GM21390 (cell line): ENCODE results near the gene DLK1.

Experiments
- ATAC-seq: cut with Tn5 transposase; IDR thresholded peaks from one replicate; pipeline ENCODE4 v1.9.1; 2021; ENCODE audit not compliant: unreplicated experiment

Gene DLK1

DNA sequence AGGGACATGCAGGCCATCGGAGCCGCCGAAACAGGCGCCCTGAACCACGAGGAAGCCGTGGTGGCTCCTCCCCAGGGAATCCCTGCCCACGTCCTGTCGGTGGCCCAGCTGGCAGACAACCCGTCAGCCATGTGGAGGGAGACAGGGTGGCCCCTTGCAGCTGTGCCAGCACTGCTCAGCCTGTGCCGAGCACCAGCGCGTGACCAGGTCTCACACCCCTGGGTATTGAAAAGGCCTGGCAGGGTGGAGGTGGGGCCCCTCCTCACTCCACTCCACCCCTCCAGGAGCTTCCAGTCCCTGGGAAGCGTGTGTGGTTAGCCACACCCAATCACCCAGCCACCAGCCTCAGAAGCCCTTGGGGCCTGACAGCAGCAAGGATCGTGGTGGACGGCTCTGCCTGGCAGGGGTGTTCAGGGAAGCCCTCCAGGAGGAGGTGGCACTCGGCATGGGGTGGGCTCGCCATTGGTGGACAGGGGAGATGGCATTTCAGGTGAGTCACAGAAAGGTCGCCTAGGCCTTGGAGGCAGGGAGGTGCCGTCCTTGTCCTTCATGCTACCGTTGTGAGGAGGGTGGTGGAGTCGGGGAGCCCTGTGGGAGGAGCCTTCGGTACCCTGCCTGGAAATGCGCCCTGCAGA, 12.3 kb upstream of the DLK1 start:
- ATAC-seq = no peak

DNA sequence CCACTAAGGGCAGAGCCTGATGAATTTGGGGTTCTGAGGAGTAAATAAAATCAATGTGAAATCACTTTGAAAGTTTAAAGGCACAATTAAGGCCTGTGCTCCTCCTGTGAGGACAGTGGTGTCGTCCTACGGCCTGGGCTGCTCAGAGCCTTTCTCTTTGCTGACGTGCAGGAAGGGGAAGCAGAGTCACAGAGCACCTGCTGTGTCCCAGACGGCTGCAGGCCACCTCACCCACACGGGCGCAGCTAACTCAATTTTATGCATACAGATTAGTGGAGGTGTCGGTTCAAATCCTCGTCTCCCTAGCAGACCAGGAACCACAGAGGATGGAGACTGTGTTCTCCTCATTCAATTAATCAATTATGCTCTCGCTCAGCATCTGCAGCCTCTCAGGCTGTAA, 11.4 kb upstream of the DLK1 start:
- no peak for ATAC-seq

DNA sequence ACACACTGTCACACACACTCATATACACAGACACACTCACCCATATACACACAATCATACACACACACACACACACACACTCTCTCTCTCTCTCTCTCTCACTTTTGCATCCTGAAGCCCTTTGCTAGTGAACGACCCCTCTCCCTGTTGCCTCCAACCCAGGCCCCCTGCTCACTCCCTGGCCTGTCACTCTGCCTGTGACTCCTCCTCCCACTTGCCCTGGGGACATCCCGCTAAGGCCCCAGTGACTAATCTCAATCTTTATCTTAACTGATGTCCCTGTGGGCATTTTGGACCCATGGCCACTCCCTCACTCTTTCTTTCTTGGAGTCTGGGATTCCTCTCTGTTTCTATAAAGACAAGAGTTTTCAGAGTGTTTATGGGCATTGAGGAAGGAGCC, 10.9 kb upstream of the DLK1 start:
- ATAC-seq = no peak

DNA sequence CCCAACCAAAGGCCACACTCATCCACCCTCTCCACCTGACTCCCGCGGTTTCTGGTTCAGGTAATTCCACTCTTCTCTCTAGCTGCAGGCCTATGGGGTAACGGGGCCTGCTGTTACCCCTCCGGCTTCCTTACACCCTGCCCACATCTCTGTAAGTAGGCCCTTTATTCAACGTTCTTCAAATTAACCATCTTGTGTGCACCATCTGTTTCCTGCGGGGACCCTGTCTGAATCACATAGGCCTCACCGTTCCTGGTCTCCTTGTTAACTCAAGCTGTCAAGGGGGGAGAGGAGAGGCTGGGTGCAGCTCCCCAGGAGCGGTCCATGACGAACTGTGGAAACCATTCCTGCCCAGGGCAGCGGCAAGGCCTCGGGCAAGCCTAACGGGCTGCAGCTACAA, 9.3 kb upstream of the DLK1 start:
- no peak for ATAC-seq

DNA sequence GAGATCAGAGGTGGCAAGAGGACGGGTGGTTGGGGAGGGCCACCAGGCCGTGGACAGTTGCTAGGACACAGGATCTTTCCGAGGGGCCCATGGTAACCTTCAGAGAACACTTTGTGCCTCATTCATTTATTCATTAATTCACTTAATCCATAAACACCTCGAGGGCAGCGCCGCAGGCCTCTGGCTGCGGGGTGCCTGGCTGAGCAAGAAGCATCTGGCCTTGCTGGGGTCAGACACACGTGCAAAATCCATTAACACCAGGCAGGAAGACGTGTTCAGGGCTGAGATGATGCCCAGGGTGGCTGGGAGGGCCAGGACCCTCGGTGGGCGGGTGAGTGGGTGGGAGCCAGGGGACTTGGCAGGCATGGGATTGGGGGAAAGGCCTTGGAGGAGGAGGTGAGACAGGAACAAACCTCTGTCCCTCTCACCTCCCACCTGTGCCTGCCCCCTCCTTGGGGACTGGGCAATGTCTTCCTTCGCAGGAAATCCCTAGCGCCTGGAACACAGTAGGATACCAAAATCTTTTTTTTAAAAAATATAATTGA, 6.6 kb upstream of the DLK1 start:
- ATAC-seq = no peak

DNA sequence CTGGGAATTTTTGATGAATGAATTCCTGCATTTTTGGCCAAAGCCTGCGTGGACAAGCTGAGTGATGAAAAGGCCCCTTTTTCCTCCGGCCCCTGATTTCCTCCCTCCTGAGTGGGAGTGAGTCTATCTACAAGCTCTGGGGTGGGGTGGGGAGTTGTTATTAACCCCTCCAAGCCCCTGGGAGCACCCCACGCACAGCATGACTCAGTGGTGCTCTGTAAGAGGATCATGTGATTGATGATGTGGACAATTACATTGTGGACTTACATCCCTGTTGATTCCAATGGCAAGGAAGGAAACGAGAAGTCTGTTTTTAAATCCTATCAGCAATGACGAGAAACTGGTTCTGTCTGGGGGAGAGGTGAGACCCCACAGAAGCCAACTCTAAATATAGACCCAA, 5.1 kb upstream of the DLK1 start:
- ATAC-seq = no peak

DNA sequence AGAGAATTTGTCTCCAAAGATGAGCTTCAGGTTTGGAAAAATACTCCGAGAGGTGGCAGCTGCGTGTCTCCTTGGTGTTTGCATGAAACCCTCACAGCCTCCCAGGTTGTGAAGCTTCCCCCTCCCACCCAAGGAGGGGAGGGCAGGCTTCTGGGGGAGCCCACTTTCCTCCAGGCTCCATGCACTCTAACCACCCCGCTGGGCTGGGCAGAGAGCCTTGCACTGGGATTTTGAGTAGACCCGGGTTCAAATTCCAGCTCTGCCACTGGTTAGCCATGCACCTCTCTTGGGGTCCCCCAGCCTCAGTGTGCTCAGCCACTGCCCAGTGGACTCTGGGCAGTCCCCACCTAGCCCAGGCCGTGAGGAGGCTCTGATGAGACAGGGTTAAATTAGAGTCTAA, 4.3 kb upstream of the DLK1 start:
- ATAC-seq = no peak

DNA sequence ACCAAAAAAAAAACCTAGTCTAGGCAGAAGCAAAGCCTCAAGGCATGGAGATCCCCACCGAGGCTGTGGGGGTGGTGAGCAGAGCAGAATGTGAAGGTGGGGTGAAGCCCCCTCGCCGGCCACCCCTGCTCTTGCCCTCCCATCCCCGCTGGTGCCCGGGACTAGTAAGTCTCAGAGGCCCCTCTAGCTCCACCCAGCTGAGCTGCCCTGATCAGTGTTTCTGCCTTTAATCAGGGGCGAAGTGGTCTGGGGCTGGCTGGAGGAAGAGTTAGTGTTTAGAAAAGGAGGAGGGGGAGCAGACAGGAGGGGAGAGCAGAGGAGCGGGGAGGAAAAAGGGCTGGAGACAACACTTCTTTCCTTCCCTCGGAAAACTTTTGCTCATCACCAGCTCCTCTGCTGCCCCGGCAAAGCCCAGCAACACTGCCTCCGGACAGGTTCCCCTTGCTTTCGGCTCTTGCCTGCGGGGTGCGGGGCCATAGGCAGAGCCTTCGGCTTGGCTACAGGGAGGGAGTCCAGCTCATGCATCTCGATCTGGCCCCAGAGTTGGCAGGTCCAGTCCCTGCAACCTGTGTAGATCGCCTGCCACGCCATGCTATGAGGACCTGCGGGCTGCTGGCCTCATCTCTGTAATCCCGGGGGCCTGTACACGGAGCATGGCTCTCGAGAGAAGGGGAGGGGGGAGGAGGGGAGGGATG, 3.4 kb upstream of the DLK1 start:
- ATAC-seq = no peak

DNA sequence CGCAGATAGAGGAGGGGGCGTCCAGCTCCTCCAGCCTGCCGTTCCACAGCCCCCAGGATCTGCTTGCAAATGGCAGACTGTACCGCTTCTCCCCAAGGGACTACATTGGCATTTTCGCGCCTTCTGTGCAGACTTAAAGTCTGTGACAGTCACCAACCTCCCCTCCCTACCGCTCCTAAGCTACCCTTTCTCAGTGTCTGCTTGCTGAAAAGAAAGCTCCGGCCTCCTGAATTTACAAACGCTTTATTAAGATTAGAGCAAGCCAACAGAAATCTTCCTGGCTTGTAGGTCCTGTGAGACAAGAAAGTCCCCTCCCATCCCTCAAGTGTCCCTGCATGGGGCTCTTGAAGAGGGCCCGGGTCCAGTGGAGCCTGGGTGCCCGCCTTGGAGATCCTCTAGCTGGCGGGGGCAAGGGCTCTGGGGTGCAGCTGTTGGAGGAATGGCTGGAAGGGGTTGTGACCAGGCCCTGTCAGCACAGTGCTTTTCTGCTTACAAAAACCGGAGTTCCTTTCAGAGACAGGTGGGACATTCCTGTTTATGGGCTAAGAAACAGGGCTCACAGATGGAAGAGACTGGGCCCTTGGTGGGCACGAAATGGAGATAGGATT, 2.8 kb upstream of the DLK1 start:
- ATAC-seq = no peak

DNA sequence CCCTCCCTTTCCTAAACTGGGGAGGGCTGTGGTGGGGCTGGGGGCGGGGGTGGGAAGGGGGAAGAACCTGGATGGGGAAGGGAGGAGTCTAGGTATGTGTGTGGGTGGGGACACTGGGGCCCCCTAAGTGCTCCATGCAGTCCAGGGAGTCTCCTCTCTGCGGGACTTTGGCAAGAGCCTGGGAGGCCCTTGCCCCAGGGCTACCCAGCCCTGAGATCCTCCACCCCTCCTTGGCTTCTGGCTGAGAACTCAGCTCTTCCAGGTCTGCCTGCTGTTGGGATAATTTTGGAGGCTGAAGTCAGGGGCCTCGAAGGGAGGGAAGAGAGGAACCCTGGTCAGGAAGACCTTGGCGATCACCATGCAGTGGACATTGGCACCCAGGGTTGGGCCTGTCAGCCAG, 2.2 kb upstream of the DLK1 start:
- ATAC-seq = no peak

DNA sequence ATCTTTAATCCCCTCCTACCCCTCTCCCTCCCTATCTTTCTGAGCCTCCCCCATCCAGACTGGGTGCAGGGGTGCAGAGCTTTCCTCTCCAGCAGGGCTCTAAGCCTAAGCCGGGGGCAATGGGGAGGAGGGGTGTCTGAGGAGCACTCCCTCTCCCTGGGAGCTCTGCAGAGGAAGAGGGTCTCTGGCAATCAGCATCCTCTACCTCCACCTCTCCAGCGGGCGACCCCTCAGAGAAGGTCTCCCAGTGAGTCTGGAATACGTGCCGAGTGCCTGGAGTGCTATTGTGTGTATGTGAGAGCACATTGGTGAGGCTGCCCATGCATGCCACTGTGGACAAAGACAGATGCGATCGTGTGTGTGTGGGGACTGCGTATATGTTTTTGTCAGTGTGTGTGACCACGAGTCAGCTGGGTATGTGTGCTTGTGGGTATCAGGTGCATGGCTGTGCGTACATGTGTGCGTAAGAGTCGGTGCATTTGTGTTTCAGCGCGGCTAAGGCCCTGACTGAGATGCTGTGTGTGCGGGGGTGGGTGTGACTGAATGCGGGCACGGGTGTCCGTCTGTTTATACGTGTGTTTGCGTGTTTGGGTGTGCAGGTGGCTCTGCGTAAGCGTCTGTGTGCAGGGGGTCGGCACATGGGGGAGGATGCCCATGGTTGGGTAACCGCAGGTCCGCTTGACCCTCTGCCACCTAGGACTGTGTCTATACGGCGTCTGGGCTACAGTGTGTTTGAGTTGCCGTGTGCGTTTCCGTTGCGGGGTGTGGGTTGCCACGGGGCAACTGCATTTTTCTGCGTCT, 905 bp upstream of the DLK1 start:
- no peak for ATAC-seq

DNA sequence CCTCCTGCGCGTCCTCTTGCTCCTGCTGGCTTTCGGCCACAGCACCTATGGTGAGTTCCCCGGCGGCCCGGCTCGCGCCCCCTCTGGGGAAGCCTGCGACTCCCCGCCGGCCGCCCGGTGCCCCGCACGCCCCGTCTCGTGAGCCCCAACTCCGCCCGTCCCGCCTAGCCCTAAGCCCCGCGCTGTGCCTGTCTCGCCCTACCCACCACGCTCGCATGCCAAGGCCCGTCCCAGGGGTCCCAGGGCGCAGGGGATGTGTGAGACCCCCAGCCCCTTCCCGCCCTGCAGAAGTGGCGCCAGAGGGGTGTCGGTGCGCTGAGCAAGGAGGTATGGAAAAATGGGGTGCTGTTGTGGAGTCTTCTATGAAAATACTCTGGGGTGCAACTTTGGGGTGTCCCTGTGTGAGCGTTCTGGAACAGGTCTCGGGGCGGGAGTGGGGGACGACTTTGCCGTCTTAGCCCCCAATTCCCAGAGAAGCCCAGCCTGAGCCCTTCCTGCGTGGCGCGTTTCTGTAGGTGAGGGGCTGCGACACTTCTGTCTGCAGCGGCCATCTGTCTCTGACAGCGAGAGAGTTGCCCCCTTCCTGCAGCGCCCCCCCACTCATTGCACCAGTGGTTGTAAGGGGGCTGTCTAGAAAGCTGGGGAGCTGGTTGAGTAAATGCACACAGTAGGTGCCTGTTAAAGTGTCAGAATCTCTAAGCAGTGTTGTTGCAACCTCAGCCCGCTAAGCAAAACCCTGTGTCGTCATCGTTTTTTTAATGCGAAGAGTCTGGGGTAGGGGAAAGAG, 587 bp downstream of the DLK1 start:
- no peak for ATAC-seq

DNA sequence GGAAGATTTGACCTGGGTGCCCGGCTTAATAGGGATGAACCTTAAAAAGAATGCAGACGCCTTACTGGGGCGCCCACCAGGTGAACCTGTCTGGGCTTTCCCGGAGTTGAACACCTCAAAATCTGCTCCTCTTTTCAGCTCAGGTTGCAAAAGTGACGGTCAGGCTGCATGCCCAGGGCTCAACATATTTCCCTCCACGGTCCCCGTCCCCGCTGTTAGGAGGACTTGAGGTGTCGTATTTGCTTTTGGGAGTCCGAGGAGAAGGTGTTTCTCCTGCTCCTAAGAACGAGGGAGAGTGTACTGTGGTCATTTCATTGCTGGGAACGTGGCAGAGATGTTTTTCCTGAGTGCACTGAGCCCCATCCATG, 1.2 kb downstream of the DLK1 start:
- ATAC-seq = no peak

DNA sequence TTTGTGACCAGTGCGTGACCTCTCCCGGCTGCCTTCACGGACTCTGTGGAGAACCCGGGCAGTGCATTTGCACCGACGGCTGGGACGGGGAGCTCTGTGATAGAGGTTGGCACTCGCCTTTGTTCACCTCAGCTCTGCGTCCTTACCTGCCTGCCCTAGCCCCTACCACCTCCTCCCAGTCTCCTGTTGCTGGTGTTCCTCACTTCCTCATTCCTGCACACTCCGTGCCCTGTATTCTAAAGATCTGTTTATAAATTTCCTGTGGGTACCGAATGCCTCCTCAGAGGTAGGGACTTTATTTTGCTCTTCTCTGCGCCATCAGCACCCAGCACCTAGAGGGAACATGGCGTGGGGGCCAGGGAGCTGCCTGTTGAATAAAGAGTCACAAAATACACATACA, 2.3 kb downstream of the DLK1 start:
- ATAC-seq = no peak

DNA sequence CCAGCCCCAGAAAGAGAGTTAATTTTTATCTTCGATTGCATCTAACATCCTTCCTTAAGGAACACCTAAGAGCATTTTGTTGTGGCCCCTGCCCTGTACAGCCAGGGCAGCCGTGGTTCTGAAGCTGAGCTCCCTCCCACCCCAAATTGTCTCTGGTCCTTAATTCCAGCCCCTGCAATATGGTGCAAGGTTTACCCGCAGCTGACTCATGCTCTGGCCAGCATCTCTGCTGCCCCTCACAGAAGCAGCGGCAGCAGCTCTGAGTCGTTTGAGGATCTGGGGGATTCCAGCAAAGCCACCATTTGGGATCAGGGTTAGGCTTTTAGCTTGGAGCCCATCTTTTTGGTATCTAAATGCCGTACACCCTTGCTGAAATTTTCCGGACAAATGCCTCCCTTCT, 3.3 kb downstream of the DLK1 start:
- no peak for ATAC-seq

DNA sequence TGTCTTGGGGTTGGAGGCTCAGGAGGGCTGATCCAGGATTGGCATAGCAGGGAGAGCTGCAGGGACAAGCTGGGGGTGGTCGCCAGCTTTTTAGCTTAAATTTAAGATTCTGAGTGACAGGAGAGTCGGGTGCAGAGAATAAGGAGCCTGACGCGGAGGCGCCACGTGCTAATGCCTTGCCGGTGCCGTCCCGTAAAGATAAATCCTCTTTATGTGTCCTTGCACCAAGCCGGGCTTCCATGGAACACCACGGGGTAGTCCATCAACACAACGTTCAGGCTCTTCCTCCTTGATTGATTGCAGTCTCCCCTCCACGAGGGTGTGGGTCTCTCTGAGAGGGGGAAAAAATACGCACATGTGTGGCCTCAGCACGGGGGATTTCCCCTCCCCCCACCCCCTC, 3.9 kb downstream of the DLK1 start:
- no peak for ATAC-seq

DNA sequence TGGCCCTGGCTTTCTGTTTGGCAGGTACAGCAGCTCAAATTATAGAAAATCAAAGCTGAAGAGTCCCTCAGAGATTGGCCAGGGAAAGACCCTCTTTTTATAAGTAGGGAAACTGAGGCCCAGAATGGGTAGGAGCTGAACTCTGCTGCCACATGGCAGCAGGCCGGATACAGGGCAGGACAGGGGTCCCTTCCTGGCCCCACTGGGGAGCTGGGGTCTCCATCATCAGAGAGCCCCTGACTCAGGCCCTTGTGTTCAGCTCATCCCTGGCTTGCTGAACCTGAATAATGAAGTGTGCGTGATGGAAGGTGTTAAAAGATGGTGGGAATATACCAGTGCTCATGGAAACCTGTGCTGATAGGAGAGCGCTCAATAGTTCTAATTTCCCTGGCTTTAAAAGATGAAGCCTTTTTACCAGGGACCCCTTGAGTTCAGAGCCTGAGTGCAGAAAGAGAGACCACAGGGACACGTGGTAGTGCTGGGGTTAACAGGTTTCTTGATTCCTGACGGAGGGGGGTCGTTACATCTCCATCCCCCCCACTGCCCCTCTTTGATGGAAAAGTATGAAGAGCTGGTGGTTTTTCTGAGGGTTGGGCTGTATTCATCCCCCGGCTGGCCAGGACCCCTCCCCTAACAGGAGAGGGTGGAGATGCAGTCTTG, 4.4 kb downstream of the DLK1 start:
- ATAC-seq = no peak

DNA sequence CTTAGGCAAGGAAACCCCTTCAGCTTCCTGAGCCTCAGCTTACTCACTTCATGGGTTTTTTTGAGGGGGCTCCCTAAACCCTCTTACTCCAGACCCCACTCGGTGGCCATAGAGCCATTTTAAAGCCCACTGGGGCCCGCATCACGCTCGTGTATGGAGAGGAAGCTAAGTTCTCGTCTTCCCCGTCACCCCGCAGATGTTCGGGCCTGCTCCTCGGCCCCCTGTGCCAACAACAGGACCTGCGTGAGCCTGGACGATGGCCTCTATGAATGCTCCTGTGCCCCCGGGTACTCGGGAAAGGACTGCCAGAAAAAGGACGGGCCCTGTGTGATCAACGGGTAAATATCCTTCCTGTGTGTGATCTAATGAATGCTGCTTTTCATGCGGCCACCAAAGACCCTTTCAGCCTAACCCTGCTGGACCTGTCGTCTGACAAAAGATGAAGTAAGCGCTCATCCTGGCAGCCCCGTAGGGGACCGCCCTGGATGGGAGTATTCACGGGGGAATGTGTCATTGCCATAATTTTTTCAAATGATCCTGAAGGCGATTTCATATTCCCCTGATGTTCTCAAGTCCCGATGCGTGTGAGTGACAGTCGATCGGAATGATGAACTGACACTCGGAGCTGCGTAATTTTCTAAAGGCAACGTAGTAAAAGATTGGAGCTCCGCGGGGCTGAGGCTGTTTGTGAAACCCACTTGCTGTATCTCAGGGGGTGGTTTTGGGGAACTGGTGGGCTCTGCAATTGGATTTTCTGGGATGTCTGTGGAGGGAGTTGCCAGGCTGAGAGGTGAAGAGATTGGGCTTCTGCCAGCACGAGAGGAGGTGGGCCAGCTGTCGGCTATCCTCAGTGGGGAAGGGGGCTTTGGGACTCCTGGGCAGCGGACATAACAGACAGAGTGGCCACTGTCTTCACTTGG, 5.4 kb downstream of the DLK1 start:
- ATAC-seq = no peak

DNA sequence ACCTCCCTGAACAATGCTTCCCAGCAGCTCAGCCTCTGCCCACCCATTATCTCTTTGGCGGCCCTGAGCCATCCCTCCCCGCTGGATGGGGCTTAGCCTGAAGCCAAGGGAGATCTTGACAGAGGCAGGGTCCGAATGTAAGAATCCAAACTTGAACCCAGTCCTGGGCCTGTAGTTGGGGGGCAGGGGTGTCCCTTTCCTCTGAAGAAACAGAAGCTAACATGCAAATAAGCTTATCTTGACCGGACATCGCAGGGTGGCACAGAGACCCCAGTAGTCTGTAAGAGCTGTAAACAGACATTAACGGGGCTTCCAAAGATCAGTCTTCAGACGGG, 6.0 kb downstream of the DLK1 start:
- no peak for ATAC-seq
